ENCODE results near the gene SOX3.

The SOX3 gene

GRCh38 chrX:140504371-140505324, at the start of gene SOX3:
Gene SOX3 (minus strand): TSS chrX:140505069. CDS start chrX:140505060, 9 bp downstream.
- H3K27ac ChIP-seq = no peak within 1 kb of the TSS
- TF ChIP-seq CTCF (IDR thresholded peaks at IDR 0.05) = no peak
- no peak for DNase-seq (ENCODE audit: low spot score)
- H3K4me3 ChIP-seq = peak within 1 kb of the TSS; percentile 69

- DNase-seq (ENCODE audit: low spot score) = no peak
- TF ChIP-seq CTCF (IDR thresholded peaks at IDR 0.05) = no peak
- no peak overlapping the region for H3K4me3 ChIP-seq
- no peak overlapping the region for H3K27ac ChIP-seq
Observed at GRCh38 chrX:140548985-140549384, 44.1 kb upstream of the SOX3 start.

GRCh38 chrX:140526171-140526570, 21.3 kb upstream of the SOX3 start:
- no peak overlapping the region for H3K27ac ChIP-seq
- TF ChIP-seq CTCF (IDR thresholded peaks at IDR 0.05) = no peak
- DNase-seq (ENCODE audit: low spot score) = no peak
- H3K4me3 ChIP-seq = no peak overlapping the region

GRCh38 chrX:140525448-140525847, 20.6 kb upstream of the SOX3 start:
- no peak for DNase-seq (ENCODE audit: low spot score)
- H3K27ac ChIP-seq = no peak overlapping the region
- TF ChIP-seq CTCF (IDR thresholded peaks at IDR 0.05) = no peak
- no peak overlapping the region for H3K4me3 ChIP-seq

- no peak for TF ChIP-seq CTCF (IDR thresholded peaks at IDR 0.05)
- no peak for DNase-seq (ENCODE audit: low spot score)
- no peak overlapping the region for H3K27ac ChIP-seq
- H3K4me3 ChIP-seq = no peak overlapping the region
Observed at GRCh38 chrX:140524556-140524955, 19.7 kb upstream of the SOX3 start.

- Histone ChIP-seq H3K27ac (no peak overlapping the region), H3K4me3 (no peak overlapping the region)
- no peak for DNase-seq (ENCODE audit: low spot score)
- TF ChIP-seq CTCF (IDR thresholded peaks at IDR 0.05) = no peak
Observed at GRCh38 chrX:140521393-140521792, 16.5 kb upstream of the SOX3 start.

GRCh38 chrX:140514554-140514953, 9.7 kb upstream of the SOX3 start:
- no peak overlapping the region for H3K4me3 ChIP-seq
- no peak for TF ChIP-seq CTCF (IDR thresholded peaks at IDR 0.05)
- H3K27ac ChIP-seq = no peak overlapping the region
- no peak for DNase-seq (ENCODE audit: low spot score)
